ENCODE data around the gene RPS15A.

Gene RPS15A

DNA sequence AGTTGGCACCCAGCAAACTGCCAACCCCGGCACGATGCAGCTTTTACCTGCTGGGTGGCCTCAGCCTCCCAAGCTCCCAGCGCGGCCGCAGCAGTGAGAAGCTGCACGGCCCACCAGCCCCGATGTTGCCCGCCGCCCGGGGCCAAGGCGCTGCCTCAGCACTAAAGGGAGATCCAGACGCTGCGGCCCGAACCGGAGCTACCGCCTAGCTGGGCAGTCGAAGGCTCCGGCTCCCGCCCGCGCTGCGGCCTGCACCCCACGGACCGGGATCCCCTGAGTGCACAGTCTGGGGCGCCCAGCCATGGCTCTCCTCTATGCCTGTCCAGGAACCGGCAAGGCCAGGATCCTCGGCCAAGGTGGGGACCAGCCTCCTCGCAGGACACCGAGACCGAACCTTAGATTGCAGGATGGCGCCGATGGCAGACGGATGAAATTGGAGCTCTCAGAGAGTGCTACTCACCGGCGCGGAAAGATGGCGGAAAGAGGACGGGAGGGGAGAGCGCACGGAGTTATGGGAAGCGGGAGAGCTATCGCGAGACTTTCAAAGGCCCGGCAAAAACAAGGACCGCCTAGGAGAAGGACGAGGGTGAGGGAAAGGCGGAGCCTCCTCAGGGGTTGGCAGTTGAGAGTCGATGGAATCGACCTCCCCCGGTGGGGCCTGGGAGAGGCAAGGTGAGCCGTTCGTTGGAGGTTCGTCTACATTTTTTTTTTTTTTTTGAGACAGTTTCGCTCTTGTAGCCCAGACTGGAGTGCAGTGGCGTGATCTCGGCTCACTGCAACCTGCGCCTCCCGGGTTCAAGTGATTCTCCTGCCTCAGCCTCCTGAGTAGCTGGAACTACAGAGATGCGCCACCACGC, at the start of gene RPS15A:
TSS of gene RPS15A (minus strand) at position 485 of the 857 bp plus-strand sequence. CDS start 1,221 bp downstream, outside the sequence.
- peak within 1 kb of the TSS; percentile 83 for H3K4me3 ChIP-seq (ENCODE audit: severe bottlenecking)
- peak within 1 kb of the TSS; percentile 79 for H3K27ac ChIP-seq (ENCODE audit: poor library complexity, severe bottlenecking)
- ATAC-seq (ENCODE audit: low read depth) (peak; percentile 94), DNase-seq (ENCODE audit: low spot score) (peak; percentile 97)
- no peaks in the 10 kb centered on the region for H3K9me3 ChIP-seq (ENCODE audit: severe bottlenecking)
- H3K27me3 ChIP-seq (ENCODE audit: insufficient read depth, poor library complexity, severe bottlenecking): no peaks in the 10 kb centered on the region
- H3K36me3 ChIP-seq (ENCODE audit: low read depth): peaks cover 87% of the 10 kb centered on the region
- TF ChIP-seq CTCF (IDR thresholded peaks at IDR 0.05; ENCODE audit: poor library complexity, severe bottlenecking): no peak
- H3K4me1 ChIP-seq (ENCODE audit: insufficient read depth, poor library complexity, severe bottlenecking): peaks cover 24% of the 10 kb centered on the region

DNA sequence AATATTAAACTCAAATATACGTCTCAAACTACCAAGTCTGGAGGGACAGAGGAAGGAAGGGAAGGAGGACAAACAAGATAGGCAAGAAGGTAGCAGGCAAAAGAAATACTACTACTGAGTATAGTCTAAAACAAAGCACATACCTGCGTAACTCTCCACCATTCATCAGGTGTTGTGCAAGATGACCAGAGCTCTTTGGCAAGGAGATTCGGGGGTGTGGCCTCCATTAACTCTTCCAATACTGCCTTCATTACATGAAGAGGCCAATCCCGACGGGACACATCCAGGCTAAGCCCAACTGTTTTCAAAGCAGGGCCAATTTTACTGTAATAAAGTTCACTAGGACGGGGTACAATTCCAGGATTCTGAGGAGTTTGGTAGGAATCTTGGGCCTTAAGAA, 49.4 kb upstream of the RPS15A start:
- no peaks in the 10 kb centered on the region for H3K9me3 ChIP-seq (ENCODE audit: severe bottlenecking)
- peaks cover 94% of the 10 kb centered on the region for H3K36me3 ChIP-seq (ENCODE audit: low read depth)
- no peak overlapping the region for H3K4me3 ChIP-seq (ENCODE audit: severe bottlenecking)
- TF ChIP-seq CTCF (IDR thresholded peaks at IDR 0.05; ENCODE audit: poor library complexity, severe bottlenecking): no peak
- peaks cover 13% of the 10 kb centered on the region for H3K4me1 ChIP-seq (ENCODE audit: insufficient read depth, poor library complexity, severe bottlenecking)
- ATAC-seq (ENCODE audit: low read depth) (peak; percentile 97), DNase-seq (ENCODE audit: low spot score) (no peak)
- H3K27me3 ChIP-seq (ENCODE audit: insufficient read depth, poor library complexity, severe bottlenecking): no peaks in the 10 kb centered on the region
- no peak overlapping the region for H3K27ac ChIP-seq (ENCODE audit: poor library complexity, severe bottlenecking)

DNA sequence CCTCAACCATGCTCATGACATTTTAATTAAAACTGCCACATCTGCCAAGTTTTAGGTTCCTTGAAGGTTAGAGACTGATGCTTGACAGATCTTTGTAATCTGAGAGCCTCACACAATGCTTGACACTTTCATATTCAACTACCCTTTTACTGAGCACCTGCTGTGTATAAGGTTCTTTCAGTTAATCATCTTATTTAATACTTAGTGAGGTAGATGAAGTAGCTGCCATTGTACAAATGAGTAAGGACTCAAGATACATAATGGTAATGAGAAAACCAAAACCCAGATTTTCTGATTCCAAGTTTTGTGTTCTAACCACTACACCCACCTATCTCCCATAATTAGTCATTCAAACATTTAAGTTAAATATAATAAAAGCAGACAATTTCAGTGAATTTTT, 46.6 kb upstream of the RPS15A start:
- peaks cover 98% of the 10 kb centered on the region for H3K36me3 ChIP-seq (ENCODE audit: low read depth)
- no peak for TF ChIP-seq CTCF (IDR thresholded peaks at IDR 0.05; ENCODE audit: poor library complexity, severe bottlenecking)
- no peaks in the 10 kb centered on the region for H3K27me3 ChIP-seq (ENCODE audit: insufficient read depth, poor library complexity, severe bottlenecking)
- H3K4me1 ChIP-seq (ENCODE audit: insufficient read depth, poor library complexity, severe bottlenecking): peaks cover 13% of the 10 kb centered on the region
- no peak for ATAC-seq (ENCODE audit: low read depth)
- H3K27ac ChIP-seq (ENCODE audit: poor library complexity, severe bottlenecking): no peak overlapping the region
- no peaks in the 10 kb centered on the region for H3K9me3 ChIP-seq (ENCODE audit: severe bottlenecking)
- DNase-seq (ENCODE audit: low spot score): no peak
- H3K4me3 ChIP-seq (ENCODE audit: severe bottlenecking): no peak overlapping the region

- H3K36me3 ChIP-seq (ENCODE audit: low read depth): peaks cover 100% of the 10 kb centered on the region
- no peak for TF ChIP-seq CTCF (IDR thresholded peaks at IDR 0.05; ENCODE audit: poor library complexity, severe bottlenecking)
- H3K4me3 ChIP-seq (ENCODE audit: severe bottlenecking): no peak overlapping the region
- H3K4me1 ChIP-seq (ENCODE audit: insufficient read depth, poor library complexity, severe bottlenecking): peaks cover 7% of the 10 kb centered on the region
- no peaks in the 10 kb centered on the region for H3K9me3 ChIP-seq (ENCODE audit: severe bottlenecking)
- H3K27ac ChIP-seq (ENCODE audit: poor library complexity, severe bottlenecking): no peak overlapping the region
- DNase-seq (ENCODE audit: low spot score) (no peak), ATAC-seq (ENCODE audit: low read depth) (no peak)
- H3K27me3 ChIP-seq (ENCODE audit: insufficient read depth, poor library complexity, severe bottlenecking): no peaks in the 10 kb centered on the region
These were observed 44.7 kb upstream of the RPS15A start for GRCh38 chr16:18834864-18835263.
